ENCODE data around the gene ATN1. TPM values are rescaled to one million over a fixed set of nuclear protein-coding genes. Genes with fewer than 3 reads are reported as not detected.

Gene ATN1
- total and polyA plus RNA-seq, 2 of the 8 experiments (the other 6 are each of a cell fraction or from before 2014, with no cell fraction given): 20.6 to 73.4 TPM

GRCh38 chr12:6981152-6982052 is 53.6 kb downstream of the ATN1 start:
- FAIRE-seq: no peak
- no peak overlapping the region for H3K4me2 ChIP-seq (ENCODE audit: insufficient read depth in 1 of 2, low read depth in 2 of 2, low read length in 2 of 2)
- H3K79me2 ChIP-seq (ENCODE audit: control insufficient read depth in 1 of 2, insufficient read depth in 2 of 2, low read length in 2 of 2): no peaks in the 10 kb centered on the region
- H4K20me1 ChIP-seq (replicated peaks in 1 of 2; ENCODE audit: control insufficient read depth in 1 of 2, insufficient read depth in 2 of 2, low read length in 2 of 2): peaks cover 5 to 9% of the 10 kb centered on the region in 2 experiments
- H4K91ac ChIP-seq (replicated peaks; ENCODE audit: insufficient read length, low read length): no peak overlapping the region
- H3K9ac ChIP-seq (replicated peaks in 1 of 4; ENCODE audit: extremely low read depth in 1 of 4, low read depth in 3 of 4, low read length in 3 of 4): no peak overlapping the region
- 88% methylated on average over 10 of the region's 10 CpGs; no CpG with 5 or more reads in 1 of the 2 experiments for WGBS, 2 experiments (ENCODE audit: extremely low coverage in 1 of 2, insufficient coverage in 1 of 2, insufficient read length in 1 of 2, insufficient replicate concordance in 2 of 2, low coverage in 1 of 2, low lambda C conversion rate in 2 of 2, missing lambda C conversion rate in 1 of 2)
- no peak for DNase-seq (ENCODE audit: low read depth in 1 of 2, low spot score in 2 of 2)
- H3K4me1 ChIP-seq (replicated peaks in 1 of 4; ENCODE audit: control insufficient read depth in 3 of 4, insufficient read depth in 4 of 4, low read length in 3 of 4): peaks cover 0 to 6% (median under 1%) of the 10 kb centered on the region in 4 experiments; a peak in 2 of 7 replicates
- no peak overlapping the region for H3K4ac ChIP-seq (replicated peaks; ENCODE audit: insufficient read length, low read depth, low read length)
- H2BK120ac ChIP-seq (replicated peaks; ENCODE audit: low read depth, low read length): no peak overlapping the region
- no peak overlapping the region for H2BK12ac ChIP-seq (ENCODE audit: low read depth, low read length)
- no peak overlapping the region for H2AK5ac ChIP-seq (ENCODE audit: low read depth, low read length)
- H3K27ac ChIP-seq (ENCODE audit: low read depth, low read length): no peak overlapping the region
- no peak overlapping the region for H2BK20ac ChIP-seq (ENCODE audit: low read length)
- ChIA-PET POLR2A (ENCODE audit: partially characterized antibody) (interaction anchor here (0.7 to 30.5 kb wide), 10 partner anchors 8 to 126 kb away, joined by 3 to 1596 read pairs (median 4); partner anchors contain the start of genes ATN1, C12orf57, LPCAT3 and PTPN6), CTCF (ENCODE audit: partially characterized antibody) (interaction anchor here (0.6 to 2.2 kb wide), 4 partner anchors 17 to 128 kb away, joined by 3 to 7 read pairs (median 4); partner anchors contain the start of gene C1RL)
- H3K18ac ChIP-seq (ENCODE audit: extremely low read depth, low read length): no peak overlapping the region
- no peak overlapping the region for H4K5ac ChIP-seq (ENCODE audit: insufficient read length, low read depth, low read length)
- no peak overlapping the region for H2BK15ac ChIP-seq (ENCODE audit: low read length)
- H3K27me3 ChIP-seq (replicated peaks in 1 of 4; ENCODE audit: control insufficient read depth in 3 of 4, extremely low read depth in 1 of 4, insufficient read depth in 3 of 4, low read length in 3 of 4): no peaks in the 10 kb centered on the region
- no peaks in the 10 kb centered on the region for H3K9me3 ChIP-seq (ENCODE audit: insufficient read depth in 2 of 2, low read depth in 1 of 2, low read length in 1 of 2)
- peaks cover 12 to 67% (median 30%) of the 10 kb centered on the region in 4 experiments; a peak in 7 of 8 replicates for H3K36me3 ChIP-seq (ENCODE audit: control insufficient read depth in 2 of 4, insufficient read depth in 4 of 4, low read length in 3 of 4)
- H2AFZ ChIP-seq (ENCODE audit: low read length): no peak overlapping the region
- no peak overlapping the region for H3K4me3 ChIP-seq (ENCODE audit: extremely low read depth in 1 of 4, insufficient read depth in 2 of 4, low read depth in 3 of 4, low read length in 4 of 4)
- 0 out of 2 replicates have a peak, but pooled peaks cover 2% of the 10 kb centered on the region for H3K79me1 ChIP-seq (ENCODE audit: low read depth, low read length)
- H3K23me2 ChIP-seq (ENCODE audit: low read depth, low read length): no peaks in the 10 kb centered on the region
- H3K56ac ChIP-seq (replicated peaks; ENCODE audit: insufficient read length, low read depth, low read length): no peak overlapping the region
- no peak overlapping the region for H4K8ac ChIP-seq (ENCODE audit: extremely low read depth, insufficient read depth, low read length)
- no peak overlapping the region for H3K14ac ChIP-seq (ENCODE audit: insufficient read length)
- H2BK5ac ChIP-seq (ENCODE audit: low read depth, low read length): no peak overlapping the region
- H3K23ac ChIP-seq (ENCODE audit: insufficient read length): no peak overlapping the region
- no peak for TF ChIP-seq PHF8 (conservative IDR thresholded peaks at IDR 0.05; ENCODE audit: low read depth, low read length)
- TF ChIP-seq USF2 (IDR thresholded peaks at IDR 0.05; ENCODE audit: low read length): no peak
- no peak for TF ChIP-seq HDAC6 (IDR thresholded peaks at IDR 0.05; ENCODE audit: low read depth, low read length)
- TF ChIP-seq CBX8 (IDR thresholded peaks at IDR 0.05; ENCODE audit: borderline replicate concordance, low read depth, low read length): no peak
- no peak for TF ChIP-seq SP2 (IDR thresholded peaks at IDR 0.05; ENCODE audit: low read length)
- TF ChIP-seq CREB1 (IDR thresholded peaks at IDR 0.05): no peak
- no peak for TF ChIP-seq JUND (IDR thresholded peaks at IDR 0.05; ENCODE audit: low read length)
- no peak for TF ChIP-seq RFX5 (IDR thresholded peaks at IDR 0.05; ENCODE audit: borderline replicate concordance, low read depth, low read length)
- TF ChIP-seq TAF1 (IDR thresholded peaks at IDR 0.05; ENCODE audit: low read depth, low read length): no peak
- TF ChIP-seq KDM4A (IDR thresholded peaks at IDR 0.05; ENCODE audit: low read depth, low read length, severe bottlenecking): no peak

All from H1 (cell line).